Sigmoid colon (tissue), 7 donors: ENCODE data around the gene RHEB. TPM values are rescaled to one million over a fixed set of nuclear protein-coding genes. Genes with fewer than 3 reads are reported as not detected.
A peak's percentile ranks its signal among the peaks of the same experiment; 100 is the strongest.

ENCODE experiments used
- DNase-seq: peaks from one replicate; pipeline ENCODE4 v3.0.0-alpha.2; 2019
- H3K27ac ChIP-seq, 4 donors: fragments of 200-600 bp; sonication (generic); one replicate each; pipeline ENCODE4 v1.5.1; 2016 to 2019; ENCODE audit warnings: mild to moderate bottlenecking in 1 of 4
- H3K27me3 ChIP-seq, 3 donors: fragments of 200-600 bp; sonication (generic); one replicate each; pipeline ENCODE4 v1.5.1; 2019; ENCODE audit warnings: mild to moderate bottlenecking in 1 of 3
- H3K36me3 ChIP-seq, 4 donors: fragments of 200-600 bp; sonication (generic); one replicate each; pipeline ENCODE4 v1.5.1; 2016 to 2019
- H3K4me1 ChIP-seq, 4 donors: fragments of 200-600 bp; sonication (generic); one replicate each; pipeline ENCODE4 v1.5.1; 2017 to 2019
- H3K4me3 ChIP-seq, 4 donors: fragments of 200-600 bp; sonication (generic); one replicate each; pipeline ENCODE4 v1.5.1; 2017 to 2019; ENCODE audit warnings: mild to moderate bottlenecking in 2 of 4, moderate library complexity in 1 of 4
- H3K9me3 ChIP-seq, 4 donors: fragments of 200-600 bp in 3 of 4; sonication (generic) in 3 of 4; one replicate each; pipeline versions ENCODE4 v1.5.1 to v1.6.1; 2013 to 2019
- CTCF ChIP-seq, 4 experiments: fragments of 450-650 bp in 3 of 4; fragments of 200-600 bp in 1 of 4; IDR thresholded peaks; one replicate each; pipeline ENCODE4 v1.5.1; 2016 to 2019; ENCODE audit warnings: antibody characterized with exemption in 4 of 4, mild to moderate bottlenecking in 3 of 4, moderate library complexity in 2 of 4
- EP300 ChIP-seq, 4 donors: sonication (generic); formaldehyde crosslinking; IDR thresholded peaks; one replicate each; pipeline ENCODE4 v1.6.1; 2017; ENCODE audit warnings: antibody characterized with exemption in 4 of 4
- POLR2A ChIP-seq, 2 donors: fragments of 450-650 bp; IDR thresholded peaks; one replicate each; pipeline ENCODE4 v1.6.1; 2016; ENCODE audit warnings: antibody characterized with exemption in 2 of 2, mild to moderate bottlenecking in 2 of 2, moderate library complexity in 2 of 2
- POLR2AphosphoS5 ChIP-seq, 4 donors: sonication (generic); formaldehyde crosslinking; IDR thresholded peaks; one replicate each; pipeline ENCODE4 v1.6.1; 2017; ENCODE audit warnings: antibody characterized with exemption in 4 of 4
- WGBS, 2 donors: extraction: QIAGEN DNeasy Blood & Tissue Kit; methylation state at CpG; one replicate each; pipeline ENCODE4 v1.1.7; 2013; 5-methylcytosine and 5-hydroxymethylcytosine counted together
- intact Hi-C: fragments of 100-400 bp; cut with DNase I; formaldehyde crosslinking; loops from one replicate; pipeline ENCODE4 v1.15.1; 2023
- polyA plus RNA-seq, 3 donors: library from polyadenylated mRNA; stranded (reverse); fragments of 200-250 nt; gene quantifications; one replicate each; pipeline ENCODE4 v1.2.3, GENCODE V29; 2013
- total RNA-seq, 4 donors: library from RNA; depleted of rRNA; stranded (reverse); fragments of >200 nt; gene quantifications; one replicate each; pipeline ENCODE4 v1.1.0, GENCODE V29; 2016
- donor health status: healthy with polysubstance abuse.
- donor health status: Bipolar disorder and iron deficiency.
- donor health status: healthy.

RHEB gene
- total and polyA plus RNA-seq, 7 donors, result 48.3 to 162 (median 121) TPM

GRCh38 chr7:151511946-151512345 is 7.7 kb downstream of the RHEB start:
- 95 to 96% methylated on average over 4 of the region's 4 CpGs for WGBS, 2 donors
- intact Hi-C loops, result no loop called here
- Histone ChIP-seq H3K4me3 (no peak overlapping the region), H3K4me1 (peaks cover 0 to 98% (median 80%) of the 10 kb centered on the region in 4 donors), H3K36me3 (no peaks in the 10 kb centered on the region), H3K27me3 (no peaks in the 10 kb centered on the region), H3K9me3 (no peaks in the 10 kb centered on the region), H3K27ac (peak overlapping the region; percentile 18 to 98 (median 94))
- TF ChIP-seq POLR2AphosphoS5 (IDR thresholded peaks at IDR 0.05), result no peak
- TF ChIP-seq EP300 (IDR thresholded peaks at IDR 0.05), result no peak
- no peak for TF ChIP-seq CTCF (IDR thresholded peaks at IDR 0.05)
- no peak for TF ChIP-seq POLR2A (IDR thresholded peaks at IDR 0.05)
- DNase-seq, result no peak

- intact Hi-C loops, result no loop called here
- 86 to 95% methylated on average over 4 of the region's 4 CpGs for WGBS, 2 donors
- peak overlapping the region; percentile 18 to 98 (median 94) for H3K27ac ChIP-seq
These were observed 8.4 kb downstream of the RHEB start for GRCh38 chr7:151511270-151511669.

GRCh38 chr7:151509670-151510333 is 9.9 kb downstream of the RHEB start:
- Histone ChIP-seq H3K4me3 (no peak overlapping the region), H3K4me1 (peaks cover 0 to 98% (median 73%) of the 10 kb centered on the region in 4 donors), H3K27me3 (no peaks in the 10 kb centered on the region), H3K27ac (peak overlapping the region; percentile 48 to 95 (median 82)), H3K9me3 (no peaks in the 10 kb centered on the region), H3K36me3 (no peaks in the 10 kb centered on the region)
- DNase-seq, result no peak
- intact Hi-C loops, result no loop called here
- 57 to 78% methylated on average over 5 of the region's 5 CpGs for WGBS, 2 donors
- TF ChIP-seq CTCF (IDR thresholded peaks at IDR 0.05) (no peak), POLR2AphosphoS5 (IDR thresholded peaks at IDR 0.05) (peak in 2 of 4 donors; percentile 21 to 22), POLR2A (IDR thresholded peaks at IDR 0.05) (no peak)

More at GRCh38 chr7:151511270-151511669, 8.4 kb downstream of the RHEB start:
- H3K9me3 ChIP-seq, result no peaks in the 10 kb centered on the region
- DNase-seq, result no peak
- H3K4me1 ChIP-seq, result peaks cover 0 to 98% (median 80%) of the 10 kb centered on the region in 4 donors
- no peak overlapping the region for H3K4me3 ChIP-seq
- TF ChIP-seq POLR2AphosphoS5 (IDR thresholded peaks at IDR 0.05), result no peak
- TF ChIP-seq CTCF (IDR thresholded peaks at IDR 0.05), result no peak
- no peak for TF ChIP-seq EP300 (IDR thresholded peaks at IDR 0.05)
- no peak for TF ChIP-seq POLR2A (IDR thresholded peaks at IDR 0.05)
- no peaks in the 10 kb centered on the region for H3K27me3 ChIP-seq
- H3K36me3 ChIP-seq, result no peaks in the 10 kb centered on the region

- no peak for DNase-seq
- no peaks in the 10 kb centered on the region for H3K9me3 ChIP-seq
- 92 to 96% methylated on average over 6 of the region's 6 CpGs for WGBS, 2 donors
- no peaks in the 10 kb centered on the region for H3K36me3 ChIP-seq
- no peaks in the 10 kb centered on the region for H3K27me3 ChIP-seq
- peak overlapping the region; percentile 48 to 95 (median 82) for H3K27ac ChIP-seq
- no peak overlapping the region for H3K4me3 ChIP-seq
- intact Hi-C loops, result no loop called here
- no peak for TF ChIP-seq EP300 (IDR thresholded peaks at IDR 0.05)
- no peak for TF ChIP-seq POLR2AphosphoS5 (IDR thresholded peaks at IDR 0.05)
- TF ChIP-seq CTCF (IDR thresholded peaks at IDR 0.05), result no peak
- no peak for TF ChIP-seq POLR2A (IDR thresholded peaks at IDR 0.05)
- peaks cover 0 to 98% (median 79%) of the 10 kb centered on the region in 4 donors for H3K4me1 ChIP-seq
These were observed 10.7 kb downstream of the RHEB start for GRCh38 chr7:151508991-151509390.
